D721Med (cell line): ENCODE data around the gene SIGLEC5.
"Not testable (repeated sequence)": the region's sequence is repeated elsewhere in the genome, so short reads cannot be mapped to it uniquely, and the experiment has no call there.

Experiments
- DNase-seq: peaks from one replicate; pipeline ENCODE4 v3.0.0; 2011; ENCODE audit warnings: low spot score; ENCODE audit not compliant: insufficient read length
- FAIRE-seq: peaks from 2 replicates; lab custom pipeline; 2011; peaks lifted over from hg19 to GRCh38; lab: Jason Lieb, UNC
- TF ChIP-seq, protein P1 (sequence below): IDR thresholded peaks from 2 replicates; pipeline ENCODE4 v1.5.1; 2012; ENCODE audit warnings: mild to moderate bottlenecking, control low read depth; ENCODE audit not compliant: insufficient read depth; ENCODE audit errors: missing control alignments

SIGLEC5 gene, protein sequence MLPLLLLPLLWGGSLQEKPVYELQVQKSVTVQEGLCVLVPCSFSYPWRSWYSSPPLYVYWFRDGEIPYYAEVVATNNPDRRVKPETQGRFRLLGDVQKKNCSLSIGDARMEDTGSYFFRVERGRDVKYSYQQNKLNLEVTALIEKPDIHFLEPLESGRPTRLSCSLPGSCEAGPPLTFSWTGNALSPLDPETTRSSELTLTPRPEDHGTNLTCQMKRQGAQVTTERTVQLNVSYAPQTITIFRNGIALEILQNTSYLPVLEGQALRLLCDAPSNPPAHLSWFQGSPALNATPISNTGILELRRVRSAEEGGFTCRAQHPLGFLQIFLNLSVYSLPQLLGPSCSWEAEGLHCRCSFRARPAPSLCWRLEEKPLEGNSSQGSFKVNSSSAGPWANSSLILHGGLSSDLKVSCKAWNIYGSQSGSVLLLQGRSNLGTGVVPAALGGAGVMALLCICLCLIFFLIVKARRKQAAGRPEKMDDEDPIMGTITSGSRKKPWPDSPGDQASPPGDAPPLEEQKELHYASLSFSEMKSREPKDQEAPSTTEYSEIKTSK

DNA sequence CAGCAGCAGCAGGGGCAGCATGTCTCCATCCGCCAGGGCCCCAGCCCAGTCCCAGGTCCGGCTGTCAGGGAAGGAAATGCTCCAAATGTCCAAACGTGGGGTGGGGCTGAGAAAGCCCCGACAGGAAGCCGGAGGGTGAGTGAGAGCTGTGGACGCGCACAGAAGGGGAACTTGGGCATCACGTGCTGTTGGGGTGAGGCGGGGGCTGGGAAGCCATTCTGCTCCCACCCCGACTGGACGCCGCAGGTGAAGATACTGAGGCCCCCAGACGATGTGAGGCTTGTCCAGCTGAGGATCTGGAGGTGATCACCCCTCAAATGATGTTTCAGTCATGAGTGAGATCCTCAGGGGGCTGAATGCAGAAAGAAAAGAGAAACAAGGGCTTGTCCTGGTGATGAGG is at the start of gene SIGLEC5:
Gene SIGLEC5 (minus strand): TSS at position 87 of the 400 bp plus-strand sequence. CDS start 66 bp downstream, at position 21.
- not testable (repeated sequence) for DNase-seq, FAIRE-seq

DNA sequence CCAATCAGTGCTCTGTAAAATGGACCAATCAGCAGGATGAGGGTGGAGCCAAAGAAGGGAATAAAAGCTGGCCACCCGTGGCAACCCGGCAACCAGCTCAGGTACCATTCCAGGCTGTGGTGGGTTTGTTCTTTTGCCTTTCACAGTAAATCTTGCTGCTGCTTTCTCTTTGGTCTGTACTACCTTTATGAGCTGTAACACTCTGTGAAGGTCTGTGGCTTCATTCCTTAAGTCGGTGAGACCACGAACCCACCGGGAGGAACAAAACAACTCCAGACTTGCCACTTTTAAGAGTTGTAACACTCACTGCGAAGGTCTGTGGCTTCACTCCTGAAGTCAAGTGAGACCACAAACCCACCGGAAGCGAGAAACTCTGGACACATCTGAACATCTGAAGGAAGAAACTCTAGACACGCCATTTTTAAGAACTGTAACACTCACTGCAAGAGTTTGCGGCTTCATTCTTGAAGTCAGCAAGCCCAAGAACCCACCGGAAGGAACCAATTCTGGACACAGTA is 46.4 kb upstream of the SIGLEC5 start:
- TF ChIP-seq, protein P1, sequence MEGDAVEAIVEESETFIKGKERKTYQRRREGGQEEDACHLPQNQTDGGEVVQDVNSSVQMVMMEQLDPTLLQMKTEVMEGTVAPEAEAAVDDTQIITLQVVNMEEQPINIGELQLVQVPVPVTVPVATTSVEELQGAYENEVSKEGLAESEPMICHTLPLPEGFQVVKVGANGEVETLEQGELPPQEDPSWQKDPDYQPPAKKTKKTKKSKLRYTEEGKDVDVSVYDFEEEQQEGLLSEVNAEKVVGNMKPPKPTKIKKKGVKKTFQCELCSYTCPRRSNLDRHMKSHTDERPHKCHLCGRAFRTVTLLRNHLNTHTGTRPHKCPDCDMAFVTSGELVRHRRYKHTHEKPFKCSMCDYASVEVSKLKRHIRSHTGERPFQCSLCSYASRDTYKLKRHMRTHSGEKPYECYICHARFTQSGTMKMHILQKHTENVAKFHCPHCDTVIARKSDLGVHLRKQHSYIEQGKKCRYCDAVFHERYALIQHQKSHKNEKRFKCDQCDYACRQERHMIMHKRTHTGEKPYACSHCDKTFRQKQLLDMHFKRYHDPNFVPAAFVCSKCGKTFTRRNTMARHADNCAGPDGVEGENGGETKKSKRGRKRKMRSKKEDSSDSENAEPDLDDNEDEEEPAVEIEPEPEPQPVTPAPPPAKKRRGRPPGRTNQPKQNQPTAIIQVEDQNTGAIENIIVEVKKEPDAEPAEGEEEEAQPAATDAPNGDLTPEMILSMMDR = no peak
- no peak for DNase-seq
- no peak for FAIRE-seq

DNA sequence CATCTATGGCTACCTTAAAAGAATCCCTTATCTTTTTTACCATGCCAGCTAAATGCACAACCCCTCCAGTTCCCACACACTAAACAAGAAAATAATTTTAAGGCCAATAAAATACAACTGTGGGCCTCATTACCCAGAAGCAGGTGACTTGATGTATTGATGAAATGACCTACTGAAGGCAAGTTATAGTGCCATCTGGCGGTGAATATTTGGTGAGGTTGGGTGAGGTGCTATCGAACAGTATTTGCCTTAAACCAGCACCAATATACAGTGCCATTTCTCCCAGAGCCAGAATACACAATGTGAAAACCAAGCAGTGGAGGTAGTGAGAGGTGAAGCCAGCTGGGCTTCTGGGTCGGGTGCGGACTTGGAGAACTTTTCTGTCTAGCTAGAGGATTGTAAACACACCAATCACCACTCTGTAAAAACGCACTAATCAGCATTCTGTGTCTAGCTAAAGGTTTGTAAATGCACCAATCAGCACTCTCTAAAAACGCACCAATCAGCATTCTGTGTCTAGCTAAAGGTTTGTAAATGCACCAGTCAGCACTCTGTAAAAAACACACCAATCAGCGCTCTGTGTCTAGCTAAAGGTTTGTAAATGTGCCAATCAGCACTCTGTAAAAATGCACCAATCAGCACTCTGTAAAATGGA is 45.8 kb upstream of the SIGLEC5 start:
- DNase-seq = not testable (repeated sequence)

DNA sequence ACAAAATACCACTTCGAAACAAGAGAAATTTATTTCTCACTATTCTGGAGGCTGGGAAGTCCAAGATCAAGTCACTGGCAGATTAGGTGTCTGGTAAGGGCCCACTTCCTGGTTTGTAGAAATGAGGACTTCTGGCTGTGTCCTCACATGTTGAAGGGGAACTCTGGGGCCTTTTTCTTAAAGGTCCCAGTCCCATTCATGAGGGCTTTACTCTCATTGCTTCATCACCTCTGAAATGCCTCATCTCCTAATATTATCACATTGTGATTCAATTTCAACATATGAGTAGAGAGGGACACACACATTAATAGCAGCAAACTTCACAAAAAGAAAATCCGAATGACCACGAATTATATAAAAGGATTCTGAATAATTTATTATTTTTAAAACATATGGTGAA is 38.0 kb upstream of the SIGLEC5 start:
- no peak for DNase-seq
- TF ChIP-seq, protein P1 = no peak
- no peak for FAIRE-seq

More for the DNA sequence above, 45.8 kb upstream of the SIGLEC5 start:
- TF ChIP-seq, protein P1 = peak; percentile 25
- not testable (repeated sequence) for FAIRE-seq

DNA sequence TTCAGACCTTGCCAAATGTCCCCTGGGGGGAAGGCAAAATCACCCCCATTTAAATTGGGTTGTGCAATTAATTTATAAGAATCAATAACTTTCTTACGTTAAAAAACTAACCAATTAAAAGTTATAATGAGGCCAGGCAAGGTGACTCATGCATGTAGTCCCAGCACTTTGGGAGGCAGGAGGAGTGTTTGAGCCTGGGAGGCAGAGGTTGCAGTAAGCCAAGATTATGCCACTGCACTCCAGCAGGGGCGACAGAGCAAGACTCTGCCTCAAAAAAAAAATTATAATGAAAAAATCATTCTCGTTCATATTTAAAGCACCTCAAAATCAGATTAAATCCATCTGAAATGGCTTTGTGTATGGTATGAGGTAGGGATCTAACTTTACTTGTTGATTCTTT is 34.8 kb upstream of the SIGLEC5 start:
- no peak for FAIRE-seq
- no peak for DNase-seq
- TF ChIP-seq, protein P1 = no peak

DNA sequence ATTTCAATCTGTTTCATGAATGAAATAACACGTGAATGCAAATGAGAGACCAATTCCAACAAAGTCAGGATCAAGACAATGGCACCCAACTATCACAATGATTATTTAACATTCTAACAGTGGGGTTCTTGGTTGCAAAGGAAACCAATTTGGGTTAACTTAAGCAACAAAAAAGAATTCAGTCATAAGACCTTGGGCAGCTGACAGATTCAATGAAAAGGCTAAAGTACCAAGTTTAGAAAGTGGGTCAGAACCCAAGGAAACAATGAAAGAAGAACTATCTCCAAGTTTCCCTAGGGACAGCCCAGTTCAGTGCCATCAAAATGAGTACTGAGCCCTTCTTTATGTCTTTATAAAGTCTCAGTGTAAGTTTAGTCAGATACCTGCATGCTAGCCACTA is 33.9 kb upstream of the SIGLEC5 start:
- FAIRE-seq (no peak), DNase-seq (no peak)
- TF ChIP-seq, protein P1 = no peak

DNA sequence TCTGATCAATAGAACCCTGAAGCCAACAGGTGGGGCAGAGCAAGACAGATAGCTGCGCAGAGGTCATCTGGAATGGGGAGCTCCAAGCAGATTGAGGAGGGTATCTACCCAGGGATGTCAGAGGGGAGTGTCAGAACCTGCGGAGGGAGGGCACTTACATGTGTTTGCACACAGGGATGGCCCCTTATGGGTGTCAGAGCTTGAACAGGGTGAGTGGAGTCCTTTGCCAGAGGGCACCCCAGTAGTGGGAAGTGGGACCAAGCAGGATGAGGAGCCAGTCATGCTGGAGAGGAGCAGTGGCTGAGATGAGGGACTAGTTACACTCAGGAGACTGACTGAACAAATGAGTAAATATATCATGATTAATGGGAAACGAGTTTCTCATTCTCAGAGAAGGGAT is 33.4 kb upstream of the SIGLEC5 start:
- FAIRE-seq (no peak), DNase-seq (no peak)
- TF ChIP-seq, protein P1 = no peak
